Fibroblast of lung (primary cell): Measurements from ENCODE around the gene OSMR. TPM values are rescaled to one million over a fixed set of nuclear protein-coding genes. Genes with fewer than 3 reads are reported as not detected.

Experiments
- DNase-seq, 2 donors: peaks; one replicate each; pipeline versions ENCODE4 v3.0.0 to v3.0.0-alpha.2; 2010; ENCODE audit warnings: low read depth in 2 of 2
- H2AFZ ChIP-seq: 2 replicates; pipeline ENCODE4 v1.5.1; 2012; ENCODE audit warnings: low read length, control low read depth, inconsistent platforms
- H3K27ac ChIP-seq: 2 replicates; pipeline ENCODE4 v1.5.1; 2011; ENCODE audit warnings: low read length, control low read depth; ENCODE audit not compliant: insufficient read depth
- H3K27me3 ChIP-seq: 2 replicates; pipeline ENCODE4 v1.5.1; 2011; ENCODE audit warnings: mild to moderate bottlenecking, low read length; ENCODE audit not compliant: control insufficient read depth, insufficient read depth
- H3K36me3 ChIP-seq: 2 replicates; pipeline ENCODE4 v1.5.1; 2011; ENCODE audit warnings: low read length; ENCODE audit not compliant: control insufficient read depth, insufficient read depth
- H3K4me1 ChIP-seq: 2 replicates; pipeline ENCODE4 v1.5.1; 2011; ENCODE audit warnings: low read length; ENCODE audit not compliant: control insufficient read depth, insufficient read depth; ENCODE audit errors: extremely low read depth
- H3K4me2 ChIP-seq: 2 replicates; pipeline ENCODE4 v1.5.1; 2011; ENCODE audit warnings: low read length, control low read depth; ENCODE audit not compliant: insufficient read depth; ENCODE audit errors: extremely low read depth
- H3K4me3 ChIP-seq, 4 experiments: fragments of 200-600 bp in 1 of 4; sonication (generic) in 1 of 4; replicated peaks in 1 of 4; 2 replicates each; pipeline ENCODE4 v1.5.1; 2011 to 2016; ENCODE audit warnings: low read length in 4 of 4, low read depth in 3 of 4, mild to moderate bottlenecking in 3 of 4, control low read depth in 2 of 4, inconsistent platforms in 1 of 4, mixed read lengths in 1 of 4; ENCODE audit not compliant: insufficient read depth in 1 of 4; ENCODE audit errors: control extremely low read depth in 1 of 4
- H3K79me2 ChIP-seq: 2 replicates; pipeline ENCODE4 v1.5.1; 2012; ENCODE audit warnings: mild to moderate bottlenecking, low read length, inconsistent platforms; ENCODE audit not compliant: control insufficient read depth, insufficient read depth
- H3K9ac ChIP-seq: 2 replicates; pipeline ENCODE4 v1.5.1; 2011; ENCODE audit warnings: mild to moderate bottlenecking, low read length, control low read depth; ENCODE audit not compliant: insufficient read depth
- H3K9me3 ChIP-seq: 2 replicates; pipeline ENCODE4 v1.5.1; 2012; ENCODE audit warnings: low read depth, low read length; ENCODE audit not compliant: control insufficient read depth, insufficient read depth
- H4K20me1 ChIP-seq: 2 replicates; pipeline ENCODE4 v1.5.1; 2011; ENCODE audit warnings: low read length; ENCODE audit not compliant: control insufficient read depth, insufficient read depth; ENCODE audit errors: extremely low read depth
- EZH2 ChIP-seq: IDR thresholded peaks from 2 replicates; pipeline ENCODE4 v1.5.1; 2012; ENCODE audit warnings: low read length, control low read depth, mild to moderate bottlenecking; ENCODE audit errors: missing control alignments
- polyA plus RNA-seq, 2 donors: library from polyadenylated mRNA; depleted of rRNA in 1 of 2; stranded (reverse) in 1 of 2; unstranded in 1 of 2; fragments of >200 nt; gene quantifications; 2 replicates each; pipeline ENCODE4 v1.2.1, GENCODE V29; 2011 to 2012; ENCODE audit warnings: missing spikeins in 1 of 2
- total RNA-seq: library from RNA; depleted of rRNA; stranded (reverse); fragments of >200 nt; gene quantifications from 2 replicates; pipeline ENCODE4 v1.2.1, GENCODE V29; 2014
- TF ChIP-seq, protein P1 (sequence below), 2 donors: IDR thresholded peaks in 1 of 2; conservative IDR thresholded peaks in 1 of 2; 1 replicate in 1 of 2; 2 replicates in 1 of 2; pipeline ENCODE4 v1.5.1; 2011 to 2012; ENCODE audit warnings: low read length in 2 of 2, control low read depth in 1 of 2, inconsistent platforms in 1 of 2, low read depth in 1 of 2, mild to moderate bottlenecking in 1 of 2

Gene OSMR
- total and polyA plus RNA-seq, 2 donors (not counting 1 experiment from before 2014, with no cell fraction given) = 102 to 189 TPM

DNA sequence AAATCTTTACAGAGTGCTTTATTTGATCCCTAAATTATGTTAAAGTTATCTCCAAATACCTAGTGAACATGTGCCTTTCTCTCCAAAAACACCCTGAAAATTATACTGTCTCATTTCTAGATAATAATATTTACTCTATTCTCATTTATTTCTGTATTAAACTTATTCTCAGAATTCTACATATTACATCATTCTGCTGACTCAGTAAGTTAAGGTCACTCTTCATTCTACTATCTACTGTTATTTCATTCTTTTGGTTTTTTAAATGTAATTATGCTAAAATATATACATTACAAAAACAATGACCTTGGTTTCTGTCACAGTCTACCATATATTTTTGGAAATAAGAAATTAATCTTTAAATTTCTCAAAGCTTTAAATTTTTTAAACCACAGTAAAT lies 132.2 kb downstream of the OSMR start:
- Histone ChIP-seq H2AFZ (no peak overlapping the region), H3K79me2 (no peaks in the 10 kb centered on the region), H4K20me1 (no peaks in the 10 kb centered on the region), H3K4me2 (no peak overlapping the region), H3K27me3 (no peaks in the 10 kb centered on the region), H3K9ac (no peak overlapping the region), H3K9me3 (no peaks in the 10 kb centered on the region), H3K27ac (no peak overlapping the region), H3K4me1 (no peaks in the 10 kb centered on the region), H3K4me3 (no peak overlapping the region), H3K36me3 (peaks cover 3% of the 10 kb centered on the region)
- TF ChIP-seq, protein P1, sequence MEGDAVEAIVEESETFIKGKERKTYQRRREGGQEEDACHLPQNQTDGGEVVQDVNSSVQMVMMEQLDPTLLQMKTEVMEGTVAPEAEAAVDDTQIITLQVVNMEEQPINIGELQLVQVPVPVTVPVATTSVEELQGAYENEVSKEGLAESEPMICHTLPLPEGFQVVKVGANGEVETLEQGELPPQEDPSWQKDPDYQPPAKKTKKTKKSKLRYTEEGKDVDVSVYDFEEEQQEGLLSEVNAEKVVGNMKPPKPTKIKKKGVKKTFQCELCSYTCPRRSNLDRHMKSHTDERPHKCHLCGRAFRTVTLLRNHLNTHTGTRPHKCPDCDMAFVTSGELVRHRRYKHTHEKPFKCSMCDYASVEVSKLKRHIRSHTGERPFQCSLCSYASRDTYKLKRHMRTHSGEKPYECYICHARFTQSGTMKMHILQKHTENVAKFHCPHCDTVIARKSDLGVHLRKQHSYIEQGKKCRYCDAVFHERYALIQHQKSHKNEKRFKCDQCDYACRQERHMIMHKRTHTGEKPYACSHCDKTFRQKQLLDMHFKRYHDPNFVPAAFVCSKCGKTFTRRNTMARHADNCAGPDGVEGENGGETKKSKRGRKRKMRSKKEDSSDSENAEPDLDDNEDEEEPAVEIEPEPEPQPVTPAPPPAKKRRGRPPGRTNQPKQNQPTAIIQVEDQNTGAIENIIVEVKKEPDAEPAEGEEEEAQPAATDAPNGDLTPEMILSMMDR (conservative IDR thresholded peaks at IDR 0.05 in 1 of 2, IDR thresholded peaks at IDR 0.05 in 1 of 2; ENCODE audit: low read depth in 1 of 2, low read length in 2 of 2) = no peak
- no peak for TF ChIP-seq EZH2
- no peak for DNase-seq

DNA sequence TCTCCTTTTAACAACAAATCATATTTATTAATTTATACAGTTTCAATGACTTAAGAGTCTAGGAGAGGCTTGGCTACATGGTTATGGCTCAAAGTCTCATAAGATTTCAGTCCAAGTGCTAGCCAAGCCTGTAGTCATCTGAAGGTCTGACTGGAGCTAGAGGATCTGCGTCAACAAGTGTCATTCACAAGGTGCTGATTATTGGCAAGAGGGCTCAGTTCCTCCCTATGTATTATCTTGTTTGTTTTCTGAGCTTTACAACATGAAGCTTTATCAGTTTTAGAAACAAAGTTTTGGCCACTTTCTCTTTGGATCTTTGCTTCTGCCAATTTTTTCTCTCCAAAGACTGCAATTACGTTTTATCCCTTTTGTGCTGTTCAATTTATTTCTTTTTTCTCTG lies 133.7 kb downstream of the OSMR start:
- no peaks in the 10 kb centered on the region for H3K27me3 ChIP-seq
- no peak overlapping the region for H3K27ac ChIP-seq
- TF ChIP-seq EZH2 = no peak
- TF ChIP-seq, protein P1 (conservative IDR thresholded peaks at IDR 0.05 in 1 of 2, IDR thresholded peaks at IDR 0.05 in 1 of 2; ENCODE audit: low read depth in 1 of 2, low read length in 2 of 2) = no peak
- no peaks in the 10 kb centered on the region for H3K4me1 ChIP-seq
- peaks cover 1% of the 10 kb centered on the region for H3K36me3 ChIP-seq
- DNase-seq = no peak
- H3K9ac ChIP-seq = no peak overlapping the region
- H2AFZ ChIP-seq = no peak overlapping the region
- no peaks in the 10 kb centered on the region for H3K79me2 ChIP-seq
- H3K4me3 ChIP-seq = no peak overlapping the region
- no peak overlapping the region for H3K4me2 ChIP-seq
- no peaks in the 10 kb centered on the region for H3K9me3 ChIP-seq
- H4K20me1 ChIP-seq = no peaks in the 10 kb centered on the region

Other genes with a start within 250 kb of the OSMR start
- 25.2 and 26.3 TPM in 2 replicates for gene RICTOR, start 228.4 kb downstream of the OSMR start, total RNA-seq
- gene RICTOR, start 228.4 kb downstream of the OSMR start, polyA plus RNA-seq = 9.1 and 17.1 TPM in 2 replicates